Adrenal gland (tissue), 12 donors: Measurements from ENCODE around the gene GNG2. TPM values are rescaled to one million over a fixed set of nuclear protein-coding genes. Genes with fewer than 3 reads are reported as not detected.

Source experiments
- DNase-seq, 7 donors: peaks; one replicate each; pipeline ENCODE4 v3.0.0-alpha.2; 2019 to 2020
- H3K27ac ChIP-seq, 5 donors: fragments of 200-600 bp; sonication (generic) in 4 of 5; 1 replicate in 3 of 5; 2 replicates in 2 of 5; pipeline versions ENCODE4 v1.5.1 to v1.8.0; 2016 to 2020; ENCODE audit warnings: mild to moderate bottlenecking in 1 of 5
- H3K27me3 ChIP-seq: fragments of 200-600 bp; 2 replicates; pipeline ENCODE4 v1.8.0; 2021
- H3K36me3 ChIP-seq, 2 donors: fragments of 200-600 bp; replicated peaks in 1 of 2; 1 replicate in 1 of 2; 2 replicates in 1 of 2; pipeline versions ENCODE4 v1.5.1 to v1.8.0; 2018 to 2022
- H3K4me1 ChIP-seq, 2 donors: fragments of 200-600 bp; replicated peaks in 1 of 2; 1 replicate in 1 of 2; 2 replicates in 1 of 2; pipeline versions ENCODE4 v1.5.1 to v1.8.0; 2018 to 2021
- H3K4me3 ChIP-seq, 4 donors: fragments of 200-600 bp; sonication (generic) in 3 of 4; one replicate each; pipeline ENCODE4 v1.5.1; 2016 to 2018
- H3K9me3 ChIP-seq, 3 donors: fragments of 200-600 bp; sonication (generic) in 1 of 3; replicated peaks in 1 of 3; 1 replicate in 2 of 3; 2 replicates in 1 of 3; pipeline versions ENCODE4 v1.5.1 to v1.8.0; 2016 to 2021
- CTCF ChIP-seq, 6 experiments: fragments of 450-650 bp in 4 of 6; fragments of 200-600 bp in 2 of 6; sonication (generic) in 1 of 6; IDR thresholded peaks; 1 replicate in 5 of 6; 2 replicates in 1 of 6; pipeline versions ENCODE4 v1.5.1 to v1.8.0; 2016 to 2021; ENCODE audit warnings: antibody characterized with exemption in 6 of 6, mild to moderate bottlenecking in 2 of 6, moderate library complexity in 1 of 6
- POLR2A ChIP-seq, 2 donors: fragments of 450-650 bp; IDR thresholded peaks; one replicate each; pipeline ENCODE4 v1.6.1; 2017; ENCODE audit warnings: antibody characterized with exemption in 2 of 2, mild to moderate bottlenecking in 2 of 2, moderate library complexity in 1 of 2
- WGBS, 4 donors: extraction: QIAGEN DNeasy Blood & Tissue Kit in 2 of 4; methylation state at CpG; one replicate each; pipeline versions ENCODE4 v1.1.5 to v1.1.7; 2013 to 2017; 5-methylcytosine and 5-hydroxymethylcytosine counted together
- intact Hi-C, 2 donors: fragments of 100-400 bp; cut with DNase I; formaldehyde crosslinking; loops; one replicate each; pipeline versions ENCODE4 v1.14.1 to v1.15.0; 2022 to 2023
- polyA plus RNA-seq, 3 donors: library from polyadenylated mRNA; stranded (reverse); fragments of 200-250 nt in 2 of 3; fragments of 350-450 nt in 1 of 3; fragmentation: Illumina TruSeq in 1 of 3; extraction: RNeasy Lipid Tissue Mini Kit (QIAGEN cat#74804) in 1 of 3; gene quantifications; one replicate each; pipeline ENCODE4 v1.2.3, GENCODE V29; 2013 to 2014
- total RNA-seq, 9 donors: library from RNA; depleted of rRNA in 4 of 9; stranded (reverse); fragments of >200 nt in 4 of 9; fragments of 120-200 nt in 1 of 9; fragmentation: NEBNext Ultra II Directional in 1 of 9; extraction: Animal tissue kit (Norgen Biotek cat#: 25700) in 1 of 9; gene quantifications; one replicate each; pipeline versions ENCODE4 v1.1.0 to v1.2.4, GENCODE V29; 2013 to 2023
- donor health status: healthy with polysubstance abuse.
- donor health status: Bipolar disorder and iron deficiency.
- donor health status: DM: yes; HTN: yes; CAD: no.
- donor health status: DM: no; HTN: no; CAD: no.
- donor health status: DM: no; HTN: no; CAD: no.
- donor health status: DM: yes; HTN: yes; CAD: no.

GNG2 gene
- total and polyA plus RNA-seq, 12 donors, result 6.7 to 61.4 (median 20.7) TPM

DNA sequence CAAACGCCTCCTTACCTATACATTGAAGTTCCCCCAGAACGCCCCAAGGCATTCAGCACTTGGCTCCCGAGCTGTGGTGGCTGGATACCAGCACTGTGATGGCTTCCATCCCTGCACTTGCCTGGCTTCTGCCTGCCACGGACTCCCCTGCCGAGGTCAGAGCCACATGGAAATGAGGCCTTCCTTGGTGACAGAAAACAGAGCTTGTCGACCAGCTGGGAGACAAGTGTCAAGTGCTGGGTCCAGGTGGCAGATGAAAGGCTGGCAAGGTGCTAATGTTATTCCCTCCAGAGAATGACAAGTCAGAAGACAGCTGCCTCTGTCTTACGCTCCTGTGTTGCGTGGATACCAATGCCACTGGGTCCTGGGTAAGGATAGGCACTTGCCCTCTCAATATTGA, 26.2 kb upstream of the GNG2 start:
- Histone ChIP-seq H3K27ac (no peak overlapping the region), H3K27me3 (no peaks in the 10 kb centered on the region), H3K36me3 (no peaks in the 10 kb centered on the region), H3K4me1 (peaks cover 0 to 7% of the 10 kb centered on the region in 2 donors), H3K4me3 (no peak overlapping the region), H3K9me3 (no peaks in the 10 kb centered on the region)
- intact Hi-C loops, result no loop called here
- TF ChIP-seq POLR2A (IDR thresholded peaks at IDR 0.05), result no peak
- TF ChIP-seq CTCF (IDR thresholded peaks at IDR 0.05), result no peak
- 71 to 96% (median 80%) methylated on average over 7 to 8 of the region's 8 CpGs for whole genome bisulfite sequencing, 4 donors
- DNase-seq, result peak in 1 of 7 donors; percentile 56

DNA sequence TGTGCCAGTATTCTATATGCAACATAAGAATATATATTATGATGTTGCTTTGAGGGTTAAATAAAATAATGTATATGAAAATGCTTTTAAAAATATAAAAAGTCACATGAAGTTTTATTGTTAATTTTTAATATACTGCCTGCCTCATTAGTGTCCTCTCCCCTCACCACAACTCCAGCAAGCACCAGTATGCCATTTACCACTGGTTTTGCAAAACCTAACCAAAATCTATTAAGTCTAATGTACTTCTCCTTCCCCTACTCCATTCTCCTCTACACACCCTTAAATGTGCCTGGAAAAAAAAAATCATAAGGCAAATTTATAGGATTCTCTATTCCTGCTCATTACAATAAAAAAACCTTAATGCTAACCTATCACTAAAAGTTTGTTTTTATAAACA, 24.0 kb upstream of the GNG2 start:
- Histone ChIP-seq H3K9me3 (no peaks in the 10 kb centered on the region), H3K27ac (no peak overlapping the region), H3K36me3 (no peaks in the 10 kb centered on the region), H3K4me3 (no peak overlapping the region), H3K27me3 (no peaks in the 10 kb centered on the region), H3K4me1 (peaks cover 0 to 7% of the 10 kb centered on the region in 2 donors)
- TF ChIP-seq POLR2A (IDR thresholded peaks at IDR 0.05) (no peak), CTCF (IDR thresholded peaks at IDR 0.05) (no peak)
- intact Hi-C loops, result no loop called here
- DNase-seq, result no peak

GRCh38 chr14:51844081-51844881, 16.1 kb upstream of the GNG2 start:
- intact Hi-C loops, result no loop called here
- H3K36me3 ChIP-seq, result no peaks in the 10 kb centered on the region
- no peak overlapping the region for H3K27ac ChIP-seq
- TF ChIP-seq POLR2A (IDR thresholded peaks at IDR 0.05) (no peak), CTCF (IDR thresholded peaks at IDR 0.05) (no peak)
- H3K9me3 ChIP-seq, result no peaks in the 10 kb centered on the region
- no peak for DNase-seq
- no peak overlapping the region for H3K4me3 ChIP-seq
- no peaks in the 10 kb centered on the region for H3K4me1 ChIP-seq
- no peaks in the 10 kb centered on the region for H3K27me3 ChIP-seq
- WGBS, 4 donors, result 68 to 83% (median 81%) methylated on average over 6 of the region's 6 CpGs

DNA sequence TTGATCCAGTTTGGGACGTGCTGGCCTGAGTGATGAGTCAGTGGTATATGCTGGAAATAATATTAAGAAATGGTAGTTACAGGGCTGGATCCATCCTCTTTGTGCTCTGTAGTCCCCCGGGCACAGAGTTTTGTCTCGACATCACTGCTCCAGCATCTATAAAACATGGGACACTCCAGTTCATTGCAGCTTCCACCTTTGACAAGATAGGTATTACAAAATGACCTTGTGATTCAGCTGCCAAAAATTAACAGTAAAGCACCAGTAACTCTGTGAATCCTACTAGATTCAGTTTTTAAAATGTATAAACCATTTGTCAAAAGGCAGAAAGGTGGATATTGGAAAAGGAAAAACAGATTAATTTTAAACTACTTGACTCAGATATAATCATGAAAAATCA, 14.6 kb upstream of the GNG2 start:
- TF ChIP-seq POLR2A (IDR thresholded peaks at IDR 0.05), result no peak
- TF ChIP-seq CTCF (IDR thresholded peaks at IDR 0.05), result no peak
- Histone ChIP-seq H3K4me3 (no peak overlapping the region), H3K9me3 (no peaks in the 10 kb centered on the region), H3K36me3 (no peaks in the 10 kb centered on the region), H3K27me3 (no peaks in the 10 kb centered on the region), H3K27ac (no peak overlapping the region), H3K4me1 (no peaks in the 10 kb centered on the region)
- DNase-seq, result no peak
- 73 to 86% (median 80%) methylated on average over 3 of the region's 3 CpGs for WGBS, 4 donors
- intact Hi-C loops, result no loop called here
